Measurements from ENCODE around the gene FAM117B. TPM values are rescaled to one million over a fixed set of nuclear protein-coding genes. Genes with fewer than 3 reads are reported as not detected.

The FAM117B gene
- total and polyA plus RNA-seq, 2 of the 8 experiments (the other 6 are each of a cell fraction or from before 2014, with no cell fraction given) = 3.9 to 22.6 TPM

GRCh38 chr2:202757339-202757738 lies 122.6 kb downstream of the FAM117B start:
- no peak overlapping the region for H3K18ac ChIP-seq (ENCODE audit: extremely low read depth, low read length)
- FAIRE-seq (no peak), DNase-seq (ENCODE audit: low read depth in 1 of 2, low spot score in 2 of 2) (no peak)
- no peak overlapping the region for H2BK120ac ChIP-seq (replicated peaks; ENCODE audit: low read depth, low read length)
- no peak overlapping the region for H4K8ac ChIP-seq (ENCODE audit: extremely low read depth, insufficient read depth, low read length)
- no peaks in the 10 kb centered on the region for H3K79me1 ChIP-seq (ENCODE audit: low read depth, low read length)
- no peak overlapping the region for H2BK5ac ChIP-seq (ENCODE audit: low read depth, low read length)
- ChIA-PET CTCF (ENCODE audit: partially characterized antibody) (interaction anchor here (0.9 to 2.8 kb wide), 2 partner anchors 10 to 168 kb away, joined by 3 to 10 read pairs; no protein-coding TSS in a partner anchor), POLR2A (ENCODE audit: partially characterized antibody) (no interaction called here)
- no peaks in the 10 kb centered on the region for H3K9me3 ChIP-seq (ENCODE audit: insufficient read depth in 2 of 2, low read depth in 1 of 2, low read length in 1 of 2)
- H3K4me2 ChIP-seq (ENCODE audit: insufficient read depth in 1 of 2, low read depth in 2 of 2, low read length in 2 of 2) = no peak overlapping the region
- no peak overlapping the region for H3K9ac ChIP-seq (replicated peaks in 1 of 4; ENCODE audit: extremely low read depth in 1 of 4, low read depth in 3 of 4, low read length in 3 of 4)
- no peaks in the 10 kb centered on the region for H3K4me1 ChIP-seq (replicated peaks in 1 of 4; ENCODE audit: control insufficient read depth in 3 of 4, insufficient read depth in 4 of 4, low read length in 3 of 4)
- no peak overlapping the region for H4K91ac ChIP-seq (replicated peaks; ENCODE audit: insufficient read length, low read length)
- H3K27ac ChIP-seq (ENCODE audit: low read depth, low read length) = no peak overlapping the region
- no peak overlapping the region for H2AFZ ChIP-seq (ENCODE audit: low read length)
- no peaks in the 10 kb centered on the region for H3K27me3 ChIP-seq (replicated peaks in 1 of 4; ENCODE audit: control insufficient read depth in 3 of 4, extremely low read depth in 1 of 4, insufficient read depth in 3 of 4, low read length in 3 of 4)
- H3K56ac ChIP-seq (replicated peaks; ENCODE audit: insufficient read length, low read depth, low read length) = no peak overlapping the region
- no peak overlapping the region for H3K4me3 ChIP-seq (ENCODE audit: extremely low read depth in 1 of 4, insufficient read depth in 2 of 4, low read depth in 3 of 4, low read length in 4 of 4)
- H2BK12ac ChIP-seq (ENCODE audit: low read depth, low read length) = no peak overlapping the region
- peaks cover 2 to 31% (median 10%) of the 10 kb centered on the region in 4 experiments; a peak in 6 of 8 replicates for H3K36me3 ChIP-seq (ENCODE audit: control insufficient read depth in 2 of 4, insufficient read depth in 4 of 4, low read length in 3 of 4)
- H3K4ac ChIP-seq (replicated peaks; ENCODE audit: insufficient read length, low read depth, low read length) = no peak overlapping the region
- 88% methylated on average over 5 of the region's 5 CpGs; no CpG with 5 or more reads in 1 of the 2 experiments for WGBS, 2 experiments (ENCODE audit: extremely low coverage in 1 of 2, insufficient coverage in 1 of 2, insufficient read length in 1 of 2, insufficient replicate concordance in 2 of 2, low coverage in 1 of 2, low lambda C conversion rate in 2 of 2, missing lambda C conversion rate in 1 of 2)
- TF ChIP-seq SP4 (IDR thresholded peaks at IDR 0.05; ENCODE audit: low read length) = no peak
- no peak for TF ChIP-seq SIN3A (conservative IDR thresholded peaks at IDR 0.05 in 1 of 2, IDR thresholded peaks at IDR 0.05 in 1 of 2; ENCODE audit: low read depth in 1 of 2, low read length in 2 of 2)
- TF ChIP-seq EP300 (IDR thresholded peaks at IDR 0.05; ENCODE audit: borderline replicate concordance in 1 of 2, low read depth in 2 of 2, low read length in 2 of 2) = no peak
- TF ChIP-seq RNF2 (IDR thresholded peaks at IDR 0.05; ENCODE audit: borderline replicate concordance, low read depth, low read length, missing control alignments, poor library complexity, severe bottlenecking) = no peak
- H2BK15ac ChIP-seq (ENCODE audit: low read length) = no peak overlapping the region
- no peak overlapping the region for H3K14ac ChIP-seq (ENCODE audit: insufficient read length)
- no peak overlapping the region for H4K5ac ChIP-seq (ENCODE audit: insufficient read length, low read depth, low read length)
- no peaks in the 10 kb centered on the region for H3K79me2 ChIP-seq (ENCODE audit: control insufficient read depth in 1 of 2, insufficient read depth in 2 of 2, low read length in 2 of 2)
- no peak overlapping the region for H2AK5ac ChIP-seq (ENCODE audit: low read depth, low read length)
- no peaks in the 10 kb centered on the region for H3K23me2 ChIP-seq (ENCODE audit: low read depth, low read length)
- no peak overlapping the region for H2BK20ac ChIP-seq (ENCODE audit: low read length)
- peaks cover 0 to 2% of the 10 kb centered on the region in 2 experiments for H4K20me1 ChIP-seq (replicated peaks in 1 of 2; ENCODE audit: control insufficient read depth in 1 of 2, insufficient read depth in 2 of 2, low read length in 2 of 2)
- H3K23ac ChIP-seq (ENCODE audit: insufficient read length) = no peak overlapping the region

All from H1 (cell line).